IPS-11a (cell line): ENCODE measurements around the gene SELPLG.

Experiments used
- H3K4me3 ChIP-seq: one replicate; pipeline ENCODE4 v1.5.1; 2013; ENCODE audit warnings: low read depth, low read length, control low read depth

Gene SELPLG

DNA sequence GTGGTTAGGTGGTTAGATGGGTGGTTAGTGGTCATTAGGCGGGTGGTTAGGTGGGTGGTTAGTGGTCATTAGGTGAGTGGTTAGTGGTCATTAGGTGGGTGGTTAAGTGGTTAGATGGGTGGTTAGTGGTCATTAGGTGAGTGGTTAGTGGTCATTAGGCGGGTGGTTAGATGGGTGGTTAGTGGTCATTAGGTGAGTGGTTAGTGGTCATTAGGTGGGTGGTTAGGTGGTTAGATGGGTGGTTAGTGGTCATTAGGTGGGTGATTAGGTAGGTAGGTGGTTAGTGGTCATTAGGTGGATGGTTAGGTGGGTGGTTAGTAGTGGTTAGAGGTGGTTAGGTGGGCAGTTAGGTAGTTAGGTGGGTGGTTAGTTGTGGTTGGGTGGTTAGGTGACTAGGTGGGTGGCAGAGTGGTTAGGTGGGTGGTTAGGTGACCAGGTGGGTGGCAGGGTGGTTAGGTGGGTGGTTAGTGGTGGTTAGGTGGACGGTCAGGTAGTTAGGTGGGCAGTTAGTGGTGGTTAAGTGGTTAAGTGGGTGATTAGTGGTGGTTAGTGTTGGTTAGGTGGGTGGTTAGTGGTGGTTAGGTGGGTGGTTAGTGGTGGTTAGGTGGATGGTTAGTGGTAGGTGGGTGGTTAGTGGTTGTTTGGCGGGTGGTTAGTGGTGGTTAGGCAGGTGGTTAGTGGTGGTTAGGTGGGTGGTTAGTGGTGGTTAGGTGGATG is 27.8 kb downstream of the SELPLG start:
- H3K4me3 ChIP-seq = no peak overlapping the region

GRCh38 chr12:108605000-108605689 is 28.5 kb downstream of the SELPLG start:
- H3K4me3 ChIP-seq = no peak overlapping the region

DNA sequence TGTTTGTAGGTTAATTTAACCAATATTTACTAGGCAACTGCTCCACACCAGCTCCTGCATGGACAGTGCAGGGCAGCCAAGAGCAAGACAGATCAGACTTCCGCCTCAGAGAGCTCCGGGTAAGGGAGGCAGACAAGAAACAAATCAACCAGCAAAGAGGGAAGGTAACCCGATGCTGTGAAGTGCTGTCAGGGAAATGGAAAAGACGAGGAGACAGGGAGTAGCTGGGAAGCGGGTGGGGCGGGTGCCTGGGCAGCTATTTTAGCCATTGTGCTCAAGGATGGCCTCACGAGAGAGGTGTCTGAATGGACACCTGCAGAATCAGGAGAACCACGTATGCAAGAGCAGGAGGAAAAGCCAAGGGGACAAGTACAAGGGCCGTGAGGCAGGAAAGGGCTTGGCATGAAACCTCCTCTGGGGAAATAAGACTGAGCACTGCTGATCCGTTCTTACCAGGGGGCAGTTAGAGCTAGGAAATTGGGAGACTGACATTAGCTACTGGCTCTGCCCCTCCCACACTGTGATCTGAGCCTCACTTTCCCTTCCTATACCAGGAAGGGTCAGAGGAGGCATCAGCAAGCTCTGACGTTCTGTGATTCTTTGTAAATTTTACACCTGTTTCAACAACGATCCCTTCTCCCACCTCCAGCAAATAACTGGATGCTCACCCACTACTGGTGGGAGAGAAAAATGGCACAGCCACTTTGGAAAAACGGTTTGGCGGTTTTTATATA is 29.3 kb downstream of the SELPLG start:
- H3K4me3 ChIP-seq = no peak overlapping the region

DNA sequence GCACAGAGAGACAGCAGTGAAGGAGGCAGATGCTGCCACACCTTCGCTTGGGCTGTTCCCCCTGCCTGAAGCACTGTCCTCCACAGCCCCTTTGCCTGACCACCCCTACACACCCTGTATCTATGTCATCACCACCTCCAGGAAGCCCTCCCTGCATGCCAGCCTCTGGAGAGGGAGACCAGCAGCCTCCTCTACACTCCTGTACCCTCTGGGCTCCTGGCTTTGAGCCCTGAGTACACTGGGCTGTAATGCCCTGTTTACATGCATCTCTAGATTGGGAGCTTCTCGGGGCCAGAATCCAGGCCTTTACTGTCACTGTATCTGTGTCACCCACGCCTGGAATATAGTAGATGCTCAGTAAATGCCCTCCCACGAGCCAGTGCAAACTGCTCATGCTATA is 30.0 kb downstream of the SELPLG start:
- no peak overlapping the region for H3K4me3 ChIP-seq

GRCh38 chr12:108602976-108603704 is 30.6 kb downstream of the SELPLG start:
- no peak overlapping the region for H3K4me3 ChIP-seq

DNA sequence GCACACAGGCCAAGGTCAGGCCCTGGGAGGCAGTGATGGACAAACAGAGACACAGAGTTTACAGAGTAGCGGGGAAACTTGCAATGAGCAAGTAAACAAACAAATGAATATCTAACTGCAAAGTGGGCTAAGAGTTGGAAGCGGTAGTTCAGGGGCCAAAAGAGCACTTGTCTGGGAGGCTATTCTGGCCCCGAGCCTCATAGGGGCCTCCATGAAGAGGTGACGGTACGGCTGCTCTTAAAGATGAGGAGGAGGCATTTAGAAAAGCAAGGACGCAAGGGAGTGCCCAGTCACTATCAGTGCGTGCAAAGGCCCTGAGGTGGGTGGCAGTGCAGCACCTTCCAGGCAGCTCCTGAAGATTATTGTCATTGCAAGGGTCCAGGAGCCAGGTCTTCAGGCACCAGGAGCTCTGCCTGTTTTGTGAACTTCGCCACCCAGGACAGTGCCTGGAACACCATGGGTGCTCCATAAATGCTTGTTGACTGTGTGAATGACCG is 31.4 kb downstream of the SELPLG start:
- no peak overlapping the region for H3K4me3 ChIP-seq

GRCh38 chr12:108600702-108601007 is 33.0 kb downstream of the SELPLG start:
- H3K4me3 ChIP-seq = no peak overlapping the region

GRCh38 chr12:108599948-108600701 is 33.6 kb downstream of the SELPLG start:
- no peak overlapping the region for H3K4me3 ChIP-seq

- H3K4me3 ChIP-seq = no peak overlapping the region
Observed at GRCh38 chr12:108599541-108599940, 34.2 kb downstream of the SELPLG start.

GRCh38 chr12:108598553-108599250 is 35.0 kb downstream of the SELPLG start:
- no peak overlapping the region for H3K4me3 ChIP-seq

DNA sequence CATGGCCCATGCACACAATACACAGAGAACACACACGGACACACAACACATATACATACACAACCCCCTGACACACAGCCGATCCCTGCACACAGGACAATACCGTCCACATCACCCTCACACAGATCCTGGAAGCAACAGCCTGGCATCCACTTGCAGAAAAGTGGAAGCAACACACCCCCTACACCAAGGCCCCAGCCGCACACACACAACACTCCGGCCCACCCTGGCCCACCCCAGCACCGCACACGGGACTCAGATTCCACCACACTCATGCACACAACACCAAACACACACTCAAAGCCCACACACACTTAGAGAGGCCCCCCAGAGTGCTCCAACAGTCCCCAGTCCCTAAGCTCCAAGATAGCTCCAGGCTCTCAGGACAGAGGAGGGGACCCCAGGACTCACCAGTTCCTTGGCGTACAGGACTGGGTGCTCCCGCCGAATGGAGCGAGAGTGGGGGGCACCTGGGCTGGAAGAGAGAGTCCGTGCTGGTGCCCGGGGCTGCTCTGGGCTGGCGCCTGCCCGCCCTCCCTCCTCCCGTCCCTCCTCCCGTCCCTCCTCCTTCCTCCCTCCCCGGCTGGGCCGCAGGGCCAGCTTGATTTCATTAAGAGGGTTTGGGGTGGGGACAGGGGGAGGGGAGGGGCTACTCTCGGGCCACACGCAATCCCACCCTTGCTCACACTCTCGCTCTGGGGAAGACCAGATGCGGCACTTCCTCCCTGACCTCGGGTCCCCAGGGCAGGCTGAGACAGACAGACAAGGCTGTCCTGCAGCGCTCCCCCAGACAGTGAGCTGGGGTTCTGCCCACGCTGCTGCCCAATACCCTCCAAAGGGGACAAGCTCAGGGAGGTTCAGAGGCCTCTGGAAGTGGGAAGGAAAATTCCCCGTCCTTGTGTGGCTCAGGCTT is 35.9 kb downstream of the SELPLG start, which contains the start of gene TMEM119:
TMEM119 (minus strand) TSS at position 526 of the 913 bp plus-strand sequence. CDS start 5,701 bp downstream, outside the sequence.
- H3K4me3 ChIP-seq = no peak within 1 kb of the TSS

- H3K4me3 ChIP-seq = no peak overlapping the region
Observed at GRCh38 chr12:108596854-108597558, 36.7 kb downstream of the SELPLG start.

DNA sequence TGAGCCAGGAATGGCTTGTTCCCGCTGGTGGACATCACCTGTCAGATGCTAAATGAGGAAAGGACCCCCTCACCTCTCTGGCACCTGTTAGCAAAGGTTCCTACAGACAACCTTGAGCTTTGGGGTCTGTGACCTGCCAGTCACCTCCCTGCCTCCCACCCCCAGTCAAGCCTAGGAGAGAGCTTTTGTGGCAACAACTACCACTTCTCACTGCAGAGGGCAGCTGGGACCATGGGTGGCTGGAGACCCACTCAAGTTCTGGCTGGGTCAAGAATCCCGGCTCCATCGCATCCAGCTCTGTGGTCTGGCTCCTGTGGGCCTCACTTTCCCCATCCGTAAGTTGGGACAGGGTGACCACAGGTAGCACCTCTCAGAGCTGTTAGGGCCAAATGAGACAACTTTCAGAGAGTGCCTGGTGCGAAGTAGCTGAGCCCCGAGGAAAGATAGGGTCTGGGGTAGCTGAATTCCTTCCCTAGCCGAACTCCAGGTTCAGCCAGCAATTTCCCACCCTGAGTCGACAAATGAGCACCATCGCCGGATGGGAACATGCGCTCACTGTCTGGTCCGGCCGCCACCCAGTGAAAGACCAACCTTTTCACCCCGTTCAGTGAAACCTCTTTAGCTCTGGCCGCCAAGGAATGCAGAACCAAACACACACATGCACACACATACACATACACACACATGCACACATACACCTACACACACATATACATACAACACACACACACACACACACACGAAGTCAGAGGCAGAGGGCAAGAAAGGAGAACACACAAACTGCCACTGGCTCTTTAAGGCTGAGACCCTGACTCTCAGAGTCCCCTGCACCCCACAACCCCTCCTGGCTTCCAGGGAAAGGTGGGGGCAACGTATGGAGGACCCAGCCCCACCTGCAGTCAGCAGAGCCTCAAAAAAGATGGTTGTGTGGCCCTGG is 37.7 kb downstream of the SELPLG start:
- no peak overlapping the region for H3K4me3 ChIP-seq

GRCh38 chr12:108594960-108595710 is 38.6 kb downstream of the SELPLG start:
- H3K4me3 ChIP-seq = no peak overlapping the region

- H3K4me3 ChIP-seq = no peak overlapping the region
Observed at GRCh38 chr12:108594323-108594903, 39.3 kb downstream of the SELPLG start.
